Ramos (cell line): Measurements from ENCODE around the gene CERK.
"Not testable (repeated sequence)": the region's sequence is repeated elsewhere in the genome, so short reads cannot be mapped to it uniquely, and the experiment has no call there.

Experiments
- in situ Hi-C: fragments of 300-500 bp; cut with MboI; formaldehyde crosslinking; loops from one replicate; pipeline ENCODE4 v1.14.3; 2022; ENCODE audit warnings: low sequenced_read_pairs; ENCODE audit not compliant: unreplicated experiment

Gene CERK

GRCh38 chr22:46737105-46737975 lies 712 bp downstream of the CERK start:
- in situ Hi-C loops, result no loop called here

DNA sequence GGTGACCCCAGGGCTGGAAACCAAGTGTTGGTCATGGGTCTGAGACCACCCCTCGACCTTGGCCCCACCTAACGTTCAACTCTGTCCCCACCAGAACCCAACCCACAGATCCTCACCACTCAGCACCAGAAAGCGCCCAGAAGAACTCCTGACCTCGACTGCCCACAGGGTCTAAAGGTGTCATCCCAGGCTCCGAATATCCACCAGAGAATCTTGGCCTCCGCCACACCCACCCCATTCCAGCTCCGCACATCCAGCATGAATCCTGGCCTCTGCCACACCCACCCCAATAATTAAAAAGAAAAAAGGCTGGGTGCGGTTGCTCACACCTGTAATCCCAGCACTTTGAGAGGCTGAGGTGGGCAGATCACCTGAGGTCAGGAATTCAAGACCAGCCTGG lies 1.3 kb downstream of the CERK start:
- in situ Hi-C loops, result no loop called here

- in situ Hi-C loops, result no loop called here
Observed at GRCh38 chr22:46735747-46736608, 2.1 kb downstream of the CERK start.

GRCh38 chr22:46734830-46735453 lies 3.1 kb downstream of the CERK start:
- in situ Hi-C loops, result no loop called here

- in situ Hi-C loops, result not testable (repeated sequence)
Observed at GRCh38 chr22:46734213-46734722, 3.8 kb downstream of the CERK start.

GRCh38 chr22:46732513-46732912 lies 5.5 kb downstream of the CERK start:
- in situ Hi-C loops, result no loop called here

DNA sequence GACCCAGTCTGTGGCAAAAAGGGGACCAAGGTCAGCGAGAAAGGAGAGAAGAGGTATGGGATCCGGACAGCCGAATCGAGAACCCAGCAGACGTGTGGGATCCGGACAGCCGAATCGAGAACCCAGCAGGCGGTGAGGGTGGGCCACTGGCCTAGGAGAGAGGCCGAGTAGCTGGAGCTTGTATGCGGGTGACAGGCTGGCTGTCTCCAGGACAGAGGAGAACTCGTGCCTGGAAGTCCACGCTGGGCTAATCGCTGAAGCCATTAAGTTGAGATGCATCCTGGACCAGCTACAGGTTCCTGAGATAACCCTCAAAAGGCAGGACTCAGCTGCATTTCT lies 6.0 kb downstream of the CERK start:
- in situ Hi-C loops, result no loop called here

DNA sequence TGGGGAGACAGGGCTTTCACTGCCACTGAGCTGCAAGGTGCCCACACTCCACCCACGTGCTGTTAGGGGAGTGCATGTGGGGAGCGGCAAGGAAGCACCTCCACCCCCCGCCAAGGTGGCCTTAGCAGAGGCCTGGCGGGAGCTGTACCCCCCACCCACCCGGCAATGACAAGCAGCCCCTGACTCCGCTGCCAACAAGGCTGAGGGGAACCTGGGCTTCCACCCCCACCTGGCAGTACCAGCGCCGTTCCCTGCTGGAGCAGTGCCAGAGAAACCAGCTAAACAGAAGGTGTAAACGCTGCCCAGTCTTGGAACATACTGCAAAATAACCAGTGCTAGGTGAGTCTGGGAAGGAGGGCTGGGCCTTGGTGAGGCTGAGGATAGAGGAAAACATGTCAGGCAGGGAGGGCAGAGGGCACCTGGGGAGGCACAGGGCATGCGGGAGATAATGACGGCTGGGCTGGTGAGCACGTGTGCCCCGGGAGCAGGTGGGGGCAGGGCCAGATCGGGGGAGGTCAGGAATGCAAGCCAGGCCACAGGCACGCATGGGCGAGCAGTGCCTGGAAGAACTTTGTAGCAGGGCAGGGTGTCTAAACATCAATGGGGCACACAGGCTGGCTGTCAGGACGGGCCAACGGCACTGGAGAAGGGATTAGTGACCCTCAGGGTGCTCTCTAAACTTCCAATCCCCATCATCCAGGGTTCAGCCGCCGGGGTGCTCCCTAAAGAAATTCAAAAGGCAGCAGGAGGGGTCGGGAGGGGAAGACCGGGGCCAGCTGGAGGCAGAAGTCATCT lies 6.6 kb downstream of the CERK start:
- in situ Hi-C loops, result no loop called here

- in situ Hi-C loops, result no loop called here
Observed at GRCh38 chr22:46730568-46731245, 7.3 kb downstream of the CERK start.

DNA sequence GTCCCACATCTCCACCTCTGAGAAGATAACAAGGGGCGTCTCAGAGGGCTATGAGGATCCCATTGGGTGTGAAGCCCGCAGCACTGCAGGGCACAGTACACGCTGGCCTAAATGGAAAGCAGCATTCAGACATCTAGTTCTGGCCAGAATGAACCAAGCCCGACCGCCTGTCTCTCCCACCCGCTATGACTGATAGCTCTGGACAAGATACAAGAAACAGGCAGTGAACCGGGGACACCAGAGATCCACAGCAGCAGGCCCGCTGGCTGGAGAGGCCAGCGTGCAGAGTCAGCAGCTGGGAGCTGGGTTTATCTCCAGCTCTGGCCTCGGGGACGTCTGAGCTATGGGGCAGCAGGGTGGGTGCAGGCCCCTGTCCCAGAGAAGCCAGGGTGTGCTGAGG lies 9.6 kb downstream of the CERK start:
- in situ Hi-C loops, result no loop called here

- in situ Hi-C loops, result no loop called here
Observed at GRCh38 chr22:46727813-46728364, 10.2 kb downstream of the CERK start.

DNA sequence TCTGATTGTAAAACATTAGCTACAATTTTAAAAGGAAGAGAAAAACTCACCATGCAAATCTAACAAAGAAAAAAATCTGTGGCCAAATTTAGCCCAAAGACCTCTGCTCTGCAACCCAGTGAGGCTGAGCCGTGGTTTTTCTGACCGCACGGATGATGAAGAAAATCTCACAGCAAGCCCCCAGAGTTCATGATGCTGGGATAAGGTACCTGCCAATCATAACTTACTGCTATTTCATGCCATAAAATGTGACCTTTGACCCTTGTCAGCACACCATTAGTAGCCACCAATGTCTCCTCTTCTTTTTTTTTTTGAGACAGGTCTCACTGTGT lies 11.1 kb downstream of the CERK start:
- in situ Hi-C loops, result no loop called here

DNA sequence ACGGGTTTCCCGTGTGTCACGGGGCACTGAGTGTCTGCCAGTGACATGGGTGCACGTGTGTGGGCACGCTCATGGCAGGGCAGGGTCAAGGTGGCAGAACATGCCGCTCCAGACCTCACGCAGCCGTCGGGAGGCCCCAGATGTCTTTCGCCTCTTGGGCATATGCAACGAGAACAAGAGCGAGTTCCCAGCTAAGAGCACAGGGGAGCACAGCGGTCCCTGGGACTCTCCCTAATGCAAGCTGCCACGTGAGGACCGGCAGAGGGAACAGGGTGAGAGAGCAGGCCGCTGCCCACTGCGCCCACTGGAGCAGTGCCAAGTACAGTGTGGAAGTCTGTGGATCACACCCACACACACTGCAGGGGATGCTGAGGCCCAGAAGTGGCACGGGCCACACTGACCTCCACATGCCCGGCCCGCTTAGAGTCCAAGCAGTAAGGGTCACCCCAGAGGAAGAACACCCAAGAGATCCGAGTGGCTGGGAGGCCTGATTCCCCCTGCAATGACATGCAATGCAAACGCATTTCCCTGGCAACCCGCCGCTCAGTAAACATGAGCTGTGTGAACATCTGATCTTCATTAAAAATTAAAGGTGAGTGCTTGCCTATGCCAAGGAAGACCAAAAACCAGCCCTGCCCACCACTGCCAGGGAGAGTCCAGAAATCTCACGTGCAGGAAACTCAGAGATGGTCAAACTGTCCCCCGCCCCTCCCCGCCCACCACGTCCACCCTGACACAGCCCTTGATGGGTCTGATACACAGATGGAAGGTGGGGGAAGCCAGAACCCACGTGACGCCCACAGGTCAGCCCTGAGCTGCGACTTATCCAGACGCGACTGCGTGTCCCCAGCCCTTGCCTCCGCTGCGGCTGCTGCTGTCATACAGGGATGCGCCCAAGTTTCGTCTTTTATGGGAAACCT lies 11.7 kb downstream of the CERK start:
- in situ Hi-C loops, result no loop called here

GRCh38 chr22:46725096-46725495 lies 13.0 kb downstream of the CERK start:
- in situ Hi-C loops, result no loop called here

GRCh38 chr22:46723882-46724281 lies 14.2 kb downstream of the CERK start:
- in situ Hi-C loops, result no loop called here

- in situ Hi-C loops, result no loop called here
Observed at GRCh38 chr22:46721501-46722085, 16.5 kb downstream of the CERK start.

DNA sequence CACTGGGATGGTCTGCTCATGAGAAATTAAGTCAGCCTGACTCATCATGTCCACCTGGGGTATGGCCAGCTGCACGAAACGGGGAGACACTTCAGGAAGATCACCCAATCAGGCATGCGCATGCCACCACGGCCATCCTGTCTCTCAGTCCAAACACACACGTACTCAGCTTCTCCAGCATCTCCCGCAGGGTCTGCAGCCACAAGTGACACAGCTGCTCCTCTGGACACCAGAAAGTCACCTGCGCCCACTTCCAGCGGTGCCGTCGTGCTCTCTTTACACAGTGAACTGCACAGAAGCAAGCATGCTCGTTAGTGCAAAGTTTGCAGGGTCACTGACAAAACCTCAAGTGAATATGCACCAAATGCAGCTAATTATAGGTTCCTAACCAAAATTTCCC lies 18.1 kb downstream of the CERK start:
- in situ Hi-C loops, result no loop called here

- in situ Hi-C loops, result no loop called here
Observed at GRCh38 chr22:46714550-46714949, 23.5 kb downstream of the CERK start.
